Ovary (tissue), 3 donors: Measurements from ENCODE around the gene ITGB2.

Source experiments
- POLR2A ChIP-seq: fragments of 450-650 bp; IDR thresholded peaks from one replicate; pipeline ENCODE4 v1.6.1; 2017; ENCODE audit warnings: antibody characterized with exemption, mild to moderate bottlenecking, moderate library complexity
- TF ChIP-seq, protein P1 (sequence below), 3 donors: fragments of 450-650 bp in 2 of 3; fragments of 200-600 bp in 1 of 3; IDR thresholded peaks; one replicate each; pipeline versions ENCODE4 v1.5.1 to v1.8.0; 2016 to 2022; ENCODE audit warnings: antibody characterized with exemption in 3 of 3, mild to moderate bottlenecking in 1 of 3
- donor health status: DM: no; HTN: no; CAD: no.

DNA sequence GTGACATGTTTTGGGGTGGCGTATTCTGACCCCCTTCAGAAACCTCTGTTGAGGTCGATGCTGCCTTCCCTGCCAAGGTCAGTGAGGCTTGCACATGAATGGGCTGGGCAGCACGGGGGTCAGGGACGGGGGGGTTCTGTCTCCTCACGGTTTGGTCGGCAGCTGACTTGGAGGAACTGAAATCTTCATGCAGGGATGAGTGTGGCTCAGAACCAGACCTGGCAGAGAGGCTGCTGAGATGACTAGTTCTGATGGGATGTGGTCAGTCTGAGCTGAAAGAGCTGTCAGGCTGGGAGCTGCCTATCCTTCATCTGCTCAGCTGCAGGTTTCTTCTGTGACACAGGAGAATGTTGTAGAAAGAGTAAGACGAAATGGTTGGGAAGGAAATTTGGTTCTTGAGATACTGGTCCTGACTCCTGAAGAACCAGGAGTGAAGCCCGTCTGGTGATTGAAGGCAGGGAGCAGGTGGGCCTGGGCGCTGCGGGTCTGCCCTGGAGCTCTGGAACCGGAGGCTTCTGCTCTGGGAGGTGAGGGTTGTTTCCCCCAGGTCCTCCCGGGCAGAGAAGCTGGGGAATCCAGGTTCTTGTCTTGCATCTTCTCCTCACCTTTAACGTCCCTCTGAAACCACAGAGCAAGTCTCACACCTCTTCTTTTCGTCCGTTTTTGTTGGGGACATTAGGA is 22.4 kb upstream of the ITGB2 start:
- TF ChIP-seq, protein P1, sequence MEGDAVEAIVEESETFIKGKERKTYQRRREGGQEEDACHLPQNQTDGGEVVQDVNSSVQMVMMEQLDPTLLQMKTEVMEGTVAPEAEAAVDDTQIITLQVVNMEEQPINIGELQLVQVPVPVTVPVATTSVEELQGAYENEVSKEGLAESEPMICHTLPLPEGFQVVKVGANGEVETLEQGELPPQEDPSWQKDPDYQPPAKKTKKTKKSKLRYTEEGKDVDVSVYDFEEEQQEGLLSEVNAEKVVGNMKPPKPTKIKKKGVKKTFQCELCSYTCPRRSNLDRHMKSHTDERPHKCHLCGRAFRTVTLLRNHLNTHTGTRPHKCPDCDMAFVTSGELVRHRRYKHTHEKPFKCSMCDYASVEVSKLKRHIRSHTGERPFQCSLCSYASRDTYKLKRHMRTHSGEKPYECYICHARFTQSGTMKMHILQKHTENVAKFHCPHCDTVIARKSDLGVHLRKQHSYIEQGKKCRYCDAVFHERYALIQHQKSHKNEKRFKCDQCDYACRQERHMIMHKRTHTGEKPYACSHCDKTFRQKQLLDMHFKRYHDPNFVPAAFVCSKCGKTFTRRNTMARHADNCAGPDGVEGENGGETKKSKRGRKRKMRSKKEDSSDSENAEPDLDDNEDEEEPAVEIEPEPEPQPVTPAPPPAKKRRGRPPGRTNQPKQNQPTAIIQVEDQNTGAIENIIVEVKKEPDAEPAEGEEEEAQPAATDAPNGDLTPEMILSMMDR (IDR thresholded peaks at IDR 0.05), result no peak
- TF ChIP-seq POLR2A, result no peak
